WI38 (cell line): Measurements from ENCODE around the gene C5.
"Not testable (repeated sequence)": the region's sequence is repeated elsewhere in the genome, so short reads cannot be mapped to it uniquely, and the experiment has no call there.

Experiments
- H3K4me3 ChIP-seq: 2 replicates; pipeline ENCODE4 v1.5.1; 2011; ENCODE audit warnings: low read depth, mild to moderate bottlenecking, control low read depth, low read length
- TF ChIP-seq, protein P1 (sequence below): IDR thresholded peaks from 2 replicates; pipeline ENCODE4 v1.5.1; 2012; ENCODE audit warnings: low read depth, mild to moderate bottlenecking, control low read depth, low read length

C5 gene

DNA sequence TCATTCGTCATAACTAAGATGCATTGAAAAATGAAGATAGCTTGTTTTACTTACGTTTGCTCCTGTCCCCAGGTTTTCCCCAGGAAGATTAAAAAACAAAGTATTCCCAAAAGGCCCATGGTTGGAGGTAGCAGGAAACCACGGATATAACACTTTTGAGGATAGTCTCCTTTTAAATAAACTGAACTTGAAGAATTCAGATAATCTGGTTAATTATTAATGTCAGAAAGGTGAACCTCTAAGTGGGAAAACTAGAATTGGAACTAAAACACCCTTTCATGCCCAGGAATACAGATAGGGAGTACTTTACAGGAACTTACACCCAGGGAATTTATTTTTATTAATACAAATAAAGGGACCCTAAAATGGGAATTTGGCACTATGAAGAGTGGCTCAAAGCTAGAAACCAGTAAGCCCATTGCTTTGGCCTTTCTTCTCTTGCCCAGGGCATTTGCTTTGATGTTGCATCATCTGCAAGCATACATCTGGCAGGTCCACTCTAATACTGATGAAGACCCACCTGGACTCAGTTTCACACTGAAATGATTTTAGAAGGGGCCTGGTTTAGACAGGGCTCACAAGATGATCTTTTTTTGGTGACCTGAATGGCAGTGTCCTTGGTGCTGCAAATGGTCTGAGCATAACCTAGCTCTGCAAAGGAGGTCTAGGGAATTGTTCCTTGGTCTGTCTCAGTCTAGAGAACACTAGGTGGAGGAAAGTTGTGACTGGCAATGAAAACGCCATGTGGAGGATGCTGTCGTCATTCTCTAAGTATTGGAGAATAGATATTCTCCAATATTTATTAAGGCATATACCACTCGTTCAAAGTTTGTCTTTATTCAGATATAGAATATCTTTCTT lies at the start of gene C5:
Gene C5, minus strand, starts transcription at position 148 of the 861 bp plus-strand sequence. Its CDS starts 29 bp downstream, at position 119.
- H3K4me3 ChIP-seq = no peak within 1 kb of the TSS
- TF ChIP-seq, protein P1, sequence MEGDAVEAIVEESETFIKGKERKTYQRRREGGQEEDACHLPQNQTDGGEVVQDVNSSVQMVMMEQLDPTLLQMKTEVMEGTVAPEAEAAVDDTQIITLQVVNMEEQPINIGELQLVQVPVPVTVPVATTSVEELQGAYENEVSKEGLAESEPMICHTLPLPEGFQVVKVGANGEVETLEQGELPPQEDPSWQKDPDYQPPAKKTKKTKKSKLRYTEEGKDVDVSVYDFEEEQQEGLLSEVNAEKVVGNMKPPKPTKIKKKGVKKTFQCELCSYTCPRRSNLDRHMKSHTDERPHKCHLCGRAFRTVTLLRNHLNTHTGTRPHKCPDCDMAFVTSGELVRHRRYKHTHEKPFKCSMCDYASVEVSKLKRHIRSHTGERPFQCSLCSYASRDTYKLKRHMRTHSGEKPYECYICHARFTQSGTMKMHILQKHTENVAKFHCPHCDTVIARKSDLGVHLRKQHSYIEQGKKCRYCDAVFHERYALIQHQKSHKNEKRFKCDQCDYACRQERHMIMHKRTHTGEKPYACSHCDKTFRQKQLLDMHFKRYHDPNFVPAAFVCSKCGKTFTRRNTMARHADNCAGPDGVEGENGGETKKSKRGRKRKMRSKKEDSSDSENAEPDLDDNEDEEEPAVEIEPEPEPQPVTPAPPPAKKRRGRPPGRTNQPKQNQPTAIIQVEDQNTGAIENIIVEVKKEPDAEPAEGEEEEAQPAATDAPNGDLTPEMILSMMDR = no peak

DNA sequence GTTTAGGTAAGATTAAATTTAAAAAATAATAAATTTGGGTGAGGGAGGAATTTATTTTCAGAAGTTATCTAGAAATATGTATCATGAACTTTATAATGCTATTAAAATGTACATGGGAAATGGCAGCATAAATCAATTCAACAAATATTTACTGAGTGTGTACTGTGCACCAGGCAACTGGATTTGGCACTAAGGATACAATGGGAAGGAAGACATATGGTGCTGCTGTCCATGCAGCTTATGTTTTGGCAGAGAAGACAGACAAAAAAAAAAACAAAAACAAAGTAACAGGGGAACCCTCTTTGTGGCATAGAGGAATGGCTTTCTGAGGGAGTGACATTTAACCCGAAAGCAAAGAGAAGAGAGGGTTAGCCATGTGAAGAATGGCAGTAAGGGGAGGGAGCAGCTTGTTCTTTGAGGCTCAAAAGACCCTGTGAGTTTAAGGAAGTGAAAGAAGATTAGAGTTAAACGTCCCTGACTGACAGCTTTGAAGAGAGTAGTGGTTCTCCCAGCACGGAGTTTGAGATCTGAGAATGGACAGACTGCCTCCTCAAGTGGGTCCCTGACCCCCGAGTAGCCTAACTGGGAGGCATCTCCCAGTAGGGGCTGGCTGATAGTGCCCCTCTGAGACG lies 48.6 kb upstream of the C5 start:
- no peak overlapping the region for H3K4me3 ChIP-seq
- TF ChIP-seq, protein P1 = no peak

DNA sequence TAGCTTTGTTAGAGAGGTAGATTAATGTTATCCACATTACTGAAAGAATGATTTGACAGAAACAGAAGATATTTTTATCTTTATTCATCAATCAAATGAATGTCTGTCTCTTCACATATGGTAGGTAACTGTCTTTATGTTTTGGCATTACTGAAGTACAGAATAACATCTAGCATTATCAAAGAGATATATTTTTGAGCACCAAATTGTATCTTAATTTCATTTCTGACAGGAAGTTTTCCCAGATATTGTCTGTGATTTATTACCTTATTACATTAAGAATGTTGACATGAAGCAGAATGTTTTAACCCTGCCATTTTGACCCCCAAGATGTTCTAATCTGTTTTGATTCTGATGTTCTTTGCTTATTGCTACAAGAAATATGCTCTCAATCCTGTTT lies 45.0 kb upstream of the C5 start:
- TF ChIP-seq, protein P1 = no peak
- no peak overlapping the region for H3K4me3 ChIP-seq

DNA sequence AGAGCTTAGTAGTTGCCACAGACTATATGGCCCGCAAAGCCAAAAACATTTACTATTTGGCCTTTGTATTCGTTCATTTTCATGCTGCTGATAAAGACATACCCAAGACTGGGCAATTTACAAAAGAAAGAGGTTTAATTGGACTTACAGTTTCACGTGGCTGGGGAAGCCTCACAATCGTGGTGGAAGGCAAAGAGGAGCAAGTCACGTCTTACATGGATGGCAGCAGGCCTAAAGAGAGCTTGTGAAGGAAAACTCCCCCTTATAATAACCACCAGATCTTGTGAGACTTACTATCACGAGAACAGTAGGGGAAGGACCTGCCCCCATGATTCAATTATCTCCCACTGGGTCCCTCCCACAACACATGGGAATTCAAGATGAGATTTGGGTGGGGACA lies 40.7 kb upstream of the C5 start:
- not testable (repeated sequence) for H3K4me3 ChIP-seq

DNA sequence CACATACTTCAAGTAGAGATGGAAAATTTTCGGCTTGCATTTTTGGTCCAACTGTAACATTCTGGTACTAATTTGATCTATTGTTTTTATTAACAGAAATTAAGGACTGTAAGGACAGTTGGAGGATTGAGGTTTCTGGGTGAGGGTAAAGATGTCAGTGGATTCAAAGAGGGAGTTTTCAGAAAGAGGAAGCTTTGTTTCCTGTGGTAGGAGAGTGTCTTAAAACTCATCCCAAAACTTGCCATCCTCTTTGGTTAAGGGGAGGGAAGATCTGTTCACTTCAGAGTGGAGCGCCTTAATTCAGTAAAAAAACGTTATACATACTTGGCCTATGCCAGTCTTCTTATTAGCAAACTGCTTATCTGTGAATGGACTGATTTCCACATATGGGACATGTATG lies 38.5 kb upstream of the C5 start:
- no peak overlapping the region for H3K4me3 ChIP-seq
- TF ChIP-seq, protein P1 = no peak

DNA sequence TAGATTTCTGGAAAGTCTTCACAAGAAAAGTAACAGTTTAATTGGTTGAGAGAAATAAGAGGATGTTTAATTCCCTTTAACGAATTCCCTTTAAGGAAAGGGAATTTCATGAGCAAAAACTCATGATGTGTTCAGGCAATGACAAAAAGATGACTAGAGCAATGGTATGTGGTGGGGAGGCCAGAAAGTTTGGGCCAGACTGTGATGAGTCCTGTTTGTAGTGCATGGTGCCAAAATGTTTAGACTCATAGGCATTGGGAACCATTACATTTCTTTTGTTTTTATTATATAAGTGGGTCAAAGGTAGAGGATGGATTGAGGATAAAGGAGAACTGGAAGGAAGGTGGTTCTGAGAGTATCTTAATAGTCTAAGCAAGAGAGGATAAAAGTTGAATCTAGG lies 35.6 kb upstream of the C5 start:
- TF ChIP-seq, protein P1 = no peak
- no peak overlapping the region for H3K4me3 ChIP-seq

DNA sequence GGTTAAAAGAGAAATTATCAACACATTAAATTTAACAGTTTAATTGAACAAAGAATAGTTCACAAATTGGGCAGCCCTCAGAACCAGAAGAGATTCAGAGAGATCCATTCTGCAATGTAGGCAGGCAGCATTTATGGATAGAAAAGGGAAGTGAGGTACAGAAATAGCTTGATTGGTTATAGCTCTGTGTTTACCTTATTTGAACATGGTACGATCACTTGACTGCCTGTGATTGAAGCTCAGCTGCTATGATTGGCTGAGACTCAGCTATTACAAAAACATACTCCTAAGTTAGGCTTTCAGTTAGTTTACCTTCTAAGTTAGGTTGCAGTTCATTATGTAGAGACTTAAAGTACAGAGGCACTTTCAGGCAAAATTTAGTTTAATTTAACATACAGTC lies 32.0 kb upstream of the C5 start:
- no peak overlapping the region for H3K4me3 ChIP-seq
- TF ChIP-seq, protein P1 = no peak
